CD4-positive, alpha-beta T cell treated with Interferon alpha-2 for 1 hour (primary cell): ENCODE results near the gene GNPTG.

Source experiments
- DNase-seq, 2 donors: peaks; one replicate each; pipeline ENCODE4 v3.0.0-alpha.2; 2020 to 2022

GNPTG gene

GRCh38 chr16:1401758-1402154 is 50.0 kb downstream of the GNPTG start:
- no peak for DNase-seq

- no peak for DNase-seq
Measured at GRCh38 chr16:1403036-1403435, 51.3 kb downstream of the GNPTG start.

DNA sequence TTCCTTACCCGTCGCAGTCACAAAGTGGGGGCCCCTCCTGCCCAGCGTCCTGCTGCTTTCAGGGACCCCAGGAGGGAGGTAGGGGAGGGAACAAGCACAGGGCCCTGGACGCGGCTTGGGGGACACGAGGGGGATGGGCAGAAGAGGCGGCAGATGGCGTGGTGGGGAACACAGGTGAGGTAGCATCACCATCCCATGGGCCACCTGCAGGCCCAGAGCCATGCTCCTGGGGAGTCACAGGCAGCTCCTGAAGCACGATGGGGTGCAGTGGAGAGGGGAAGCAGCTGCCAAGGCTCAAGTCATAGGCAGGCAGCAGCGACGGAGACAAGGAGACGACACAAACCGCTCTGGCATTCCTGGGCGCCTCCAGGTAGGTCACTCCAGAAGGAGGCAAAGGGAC is 52.0 kb downstream of the GNPTG start:
- DNase-seq: no peak

DNA sequence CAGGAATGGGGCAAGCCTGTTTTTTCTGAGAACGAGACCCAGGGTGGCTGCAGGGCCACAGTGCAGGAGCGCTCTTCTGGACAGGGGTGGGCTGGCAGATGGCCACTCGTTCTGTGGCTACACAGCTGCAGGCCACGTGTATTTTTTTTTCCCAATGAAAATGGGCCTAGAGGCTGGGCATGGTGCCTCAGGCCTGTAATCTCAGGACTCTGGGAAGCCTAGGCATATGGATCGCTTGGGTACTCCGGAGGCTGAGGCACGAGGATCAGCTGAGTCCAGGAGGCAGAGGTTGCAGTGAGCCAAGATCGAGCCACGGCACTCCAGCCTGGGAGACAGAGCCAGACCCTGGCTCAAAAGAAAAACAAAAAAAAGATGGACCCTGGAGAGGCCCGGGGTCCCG is 56.0 kb downstream of the GNPTG start:
- DNase-seq: no peak

GRCh38 chr16:1408171-1408837 is 56.6 kb downstream of the GNPTG start:
- DNase-seq: peak; percentile 94 to 97

- no peak for DNase-seq
Measured at GRCh38 chr16:1412847-1413246, 61.1 kb downstream of the GNPTG start.
